ENCODE data around the gene MVD. TPM values are rescaled to one million over a fixed set of nuclear protein-coding genes. Genes with fewer than 3 reads are reported as not detected.

The MVD gene
- total and polyA plus RNA-seq, 7 donors = 16.8 to 206 (median 25.7) TPM

DNA sequence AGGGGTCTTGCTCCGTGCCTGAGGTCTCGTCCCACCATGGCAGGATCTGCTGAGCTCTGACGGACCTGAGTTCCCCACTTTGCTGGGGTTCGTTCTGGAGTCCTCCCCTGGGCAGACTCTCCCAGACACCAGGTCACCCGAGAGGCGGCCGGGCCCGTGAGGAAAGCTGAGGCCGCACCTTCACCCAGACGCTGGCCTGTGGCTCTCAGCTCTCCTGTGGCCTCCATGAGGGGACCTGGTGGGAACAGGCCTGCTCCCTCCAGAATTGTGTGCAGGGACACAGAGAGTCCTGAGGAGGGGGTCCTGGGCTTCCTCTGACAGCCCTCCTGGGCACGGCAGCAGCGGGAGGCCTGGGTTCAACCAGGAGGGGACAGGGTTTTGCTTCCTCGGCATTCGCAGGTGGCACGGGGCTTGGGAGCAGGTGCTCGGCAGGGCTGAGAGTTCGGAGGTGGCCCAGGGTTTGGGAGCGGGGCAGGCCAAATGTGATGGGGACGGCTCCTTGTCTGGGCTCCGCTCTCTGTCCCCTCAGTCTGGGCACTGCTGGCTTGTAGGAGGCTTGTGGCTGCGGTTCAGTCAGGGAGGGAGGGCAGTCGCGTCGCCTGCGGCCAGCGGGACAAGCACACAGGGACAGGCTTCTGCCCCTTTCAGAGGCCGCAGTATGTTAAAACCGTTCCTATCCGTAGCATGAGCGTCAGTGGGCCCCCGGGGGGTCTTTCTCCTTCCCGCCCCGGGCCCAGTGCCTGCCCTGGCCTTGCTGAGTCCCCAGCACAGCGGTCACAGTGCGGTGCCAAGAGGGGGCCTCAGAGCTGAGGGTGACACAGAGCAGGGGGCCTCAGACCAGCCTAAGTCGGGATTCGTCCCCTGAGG, 31.6 kb upstream of the MVD start:
- Histone ChIP-seq H3K9me3 (no peaks in the 10 kb centered on the region), H3K36me3 (peaks cover 9 to 37% (median 24%) of the 10 kb centered on the region in 4 donors), H3K4me3 (no peak overlapping the region), H3K27me3 (peaks cover 2 to 26% (median 19%) of the 10 kb centered on the region in 3 donors), H3K4me1 (no peaks in the 10 kb centered on the region), H3K27ac (no peak overlapping the region)
- no peak for DNase-seq
- 93 to 94% methylated on average over 37 of the region's 37 CpGs for WGBS, 2 donors
- intact Hi-C loops (cut with DNase I) = no loop called here
- no peak for TF ChIP-seq EP300 (IDR thresholded peaks at IDR 0.05)

GRCh38 chr16:88693420-88694177, 30.7 kb upstream of the MVD start:
- intact Hi-C loops (cut with DNase I) = no loop called here
- Histone ChIP-seq H3K27me3 (peaks cover 3 to 35% (median 27%) of the 10 kb centered on the region in 3 donors), H3K27ac (no peak overlapping the region), H3K4me3 (no peak overlapping the region), H3K36me3 (peaks cover 9 to 29% (median 17%) of the 10 kb centered on the region in 4 donors), H3K9me3 (no peaks in the 10 kb centered on the region), H3K4me1 (no peaks in the 10 kb centered on the region)
- DNase-seq = no peak
- 78 to 88% methylated on average over 39 of the region's 39 CpGs for WGBS, 2 donors
- TF ChIP-seq POLR2AphosphoS5 (IDR thresholded peaks at IDR 0.05) = no peak
- TF ChIP-seq, protein P1, sequence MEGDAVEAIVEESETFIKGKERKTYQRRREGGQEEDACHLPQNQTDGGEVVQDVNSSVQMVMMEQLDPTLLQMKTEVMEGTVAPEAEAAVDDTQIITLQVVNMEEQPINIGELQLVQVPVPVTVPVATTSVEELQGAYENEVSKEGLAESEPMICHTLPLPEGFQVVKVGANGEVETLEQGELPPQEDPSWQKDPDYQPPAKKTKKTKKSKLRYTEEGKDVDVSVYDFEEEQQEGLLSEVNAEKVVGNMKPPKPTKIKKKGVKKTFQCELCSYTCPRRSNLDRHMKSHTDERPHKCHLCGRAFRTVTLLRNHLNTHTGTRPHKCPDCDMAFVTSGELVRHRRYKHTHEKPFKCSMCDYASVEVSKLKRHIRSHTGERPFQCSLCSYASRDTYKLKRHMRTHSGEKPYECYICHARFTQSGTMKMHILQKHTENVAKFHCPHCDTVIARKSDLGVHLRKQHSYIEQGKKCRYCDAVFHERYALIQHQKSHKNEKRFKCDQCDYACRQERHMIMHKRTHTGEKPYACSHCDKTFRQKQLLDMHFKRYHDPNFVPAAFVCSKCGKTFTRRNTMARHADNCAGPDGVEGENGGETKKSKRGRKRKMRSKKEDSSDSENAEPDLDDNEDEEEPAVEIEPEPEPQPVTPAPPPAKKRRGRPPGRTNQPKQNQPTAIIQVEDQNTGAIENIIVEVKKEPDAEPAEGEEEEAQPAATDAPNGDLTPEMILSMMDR (IDR thresholded peaks at IDR 0.05) = no peak
- no peak for TF ChIP-seq EP300 (IDR thresholded peaks at IDR 0.05)
- TF ChIP-seq POLR2A (IDR thresholded peaks at IDR 0.05) = no peak

DNA sequence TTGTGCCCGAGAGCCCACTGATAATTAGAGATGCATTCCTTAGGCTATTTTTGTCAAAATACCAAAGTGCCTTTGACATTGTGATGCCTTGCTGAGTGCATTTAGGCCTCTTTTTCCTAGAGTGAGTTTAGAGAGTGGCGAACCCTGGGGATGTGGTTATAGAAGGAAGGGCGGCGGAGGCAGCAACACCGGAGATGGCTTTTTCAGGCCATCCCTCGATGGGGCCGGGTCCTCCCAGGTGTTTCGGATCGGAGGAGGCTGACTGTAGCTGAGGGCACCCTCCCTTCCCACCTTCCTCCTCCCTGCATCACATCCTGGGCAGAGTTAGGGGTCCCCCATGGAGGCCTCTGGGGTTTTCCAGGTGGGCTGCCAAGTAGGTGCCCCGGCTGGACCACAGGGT, 30.0 kb upstream of the MVD start:
- intact Hi-C loops (cut with DNase I) = no loop called here
- TF ChIP-seq, protein P1 (IDR thresholded peaks at IDR 0.05) = no peak
- TF ChIP-seq POLR2AphosphoS5 (IDR thresholded peaks at IDR 0.05) (no peak), POLR2A (IDR thresholded peaks at IDR 0.05) (no peak), EP300 (IDR thresholded peaks at IDR 0.05) (no peak)
- peaks cover 9 to 21% (median 10%) of the 10 kb centered on the region in 4 donors for H3K36me3 ChIP-seq
- H3K9me3 ChIP-seq = no peaks in the 10 kb centered on the region
- no peaks in the 10 kb centered on the region for H3K4me1 ChIP-seq
- peaks cover 11 to 42% (median 35%) of the 10 kb centered on the region in 3 donors for H3K27me3 ChIP-seq
- no peak overlapping the region for H3K27ac ChIP-seq
- WGBS, 2 donors = 80 to 91% methylated on average over 10 of the region's 10 CpGs
- DNase-seq = no peak
- no peak overlapping the region for H3K4me3 ChIP-seq

DNA sequence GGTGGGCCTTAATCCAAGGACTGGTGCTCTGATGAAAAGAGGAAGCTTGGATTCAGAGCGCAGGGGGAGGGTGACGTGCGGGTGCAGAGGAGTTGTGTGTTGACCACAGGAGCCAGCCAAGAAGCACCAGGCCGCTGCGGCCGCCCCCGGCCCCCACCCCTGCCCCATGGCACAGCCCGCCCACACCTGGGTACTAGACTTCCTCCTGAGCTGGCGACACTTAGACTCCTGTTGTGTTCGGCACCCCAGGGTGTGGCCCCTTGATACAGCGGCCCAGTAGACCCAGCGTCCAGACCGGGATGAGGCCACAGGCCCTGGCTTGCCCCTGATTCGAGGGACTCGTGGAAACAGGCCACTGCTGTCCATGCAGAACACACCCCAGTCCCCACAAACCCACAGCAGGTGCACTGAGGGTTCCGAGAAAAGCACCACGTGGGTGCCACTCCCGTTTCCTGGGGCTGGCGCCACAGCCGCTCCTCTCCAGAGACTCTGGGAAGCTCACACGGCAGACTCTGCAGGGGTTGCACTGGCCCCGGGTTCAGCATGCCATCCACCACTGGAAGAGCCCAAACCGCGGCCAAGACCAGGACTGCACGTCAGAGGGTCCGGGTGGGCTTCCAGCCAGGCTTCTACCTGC, 29.2 kb upstream of the MVD start:
- WGBS, 2 donors = 31 to 47% methylated on average over 26 of the region's 26 CpGs
- H3K4me3 ChIP-seq = no peak overlapping the region
- H3K36me3 ChIP-seq = peaks cover 2 to 13% (median 5%) of the 10 kb centered on the region in 4 donors
- H3K4me1 ChIP-seq = peaks cover 0 to 1% (median under 1%) of the 10 kb centered on the region in 4 donors
- intact Hi-C loops (cut with DNase I) = no loop called here
- no peak for DNase-seq
- H3K27ac ChIP-seq = no peak overlapping the region
- H3K27me3 ChIP-seq = peaks cover 13 to 50% (median 43%) of the 10 kb centered on the region in 3 donors
- H3K9me3 ChIP-seq = no peaks in the 10 kb centered on the region
- TF ChIP-seq POLR2AphosphoS5 (IDR thresholded peaks at IDR 0.05) (no peak), POLR2A (IDR thresholded peaks at IDR 0.05) (no peak), EP300 (IDR thresholded peaks at IDR 0.05) (no peak)
- TF ChIP-seq, protein P1 (IDR thresholded peaks at IDR 0.05) = no peak
